ENCODE results near the gene MRPS27.

DNA sequence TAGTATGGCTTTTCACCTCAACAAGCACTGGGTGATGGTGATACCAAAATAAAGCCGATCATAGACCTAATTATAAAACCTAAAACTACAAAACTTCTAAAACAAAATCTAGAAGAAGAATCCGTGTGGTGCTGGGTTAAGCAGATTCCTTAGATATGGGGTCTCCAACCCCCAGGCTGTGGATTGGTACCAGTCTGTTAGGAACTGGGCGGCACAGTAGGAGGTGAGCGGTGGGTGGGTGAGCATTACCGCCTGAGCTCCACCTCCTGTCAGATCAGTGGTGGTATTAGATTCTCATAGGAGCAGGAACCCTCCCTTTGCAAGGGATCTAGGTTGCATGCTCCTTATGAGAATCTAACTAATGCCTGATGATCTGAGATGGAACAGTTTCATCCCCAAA is 33.2 kb downstream of the MRPS27 start:
- no peak for TF ChIP-seq MAFK (IDR thresholded peaks at IDR 0.05; ENCODE audit: low read depth, low read length)
- TF ChIP-seq, protein P1, sequence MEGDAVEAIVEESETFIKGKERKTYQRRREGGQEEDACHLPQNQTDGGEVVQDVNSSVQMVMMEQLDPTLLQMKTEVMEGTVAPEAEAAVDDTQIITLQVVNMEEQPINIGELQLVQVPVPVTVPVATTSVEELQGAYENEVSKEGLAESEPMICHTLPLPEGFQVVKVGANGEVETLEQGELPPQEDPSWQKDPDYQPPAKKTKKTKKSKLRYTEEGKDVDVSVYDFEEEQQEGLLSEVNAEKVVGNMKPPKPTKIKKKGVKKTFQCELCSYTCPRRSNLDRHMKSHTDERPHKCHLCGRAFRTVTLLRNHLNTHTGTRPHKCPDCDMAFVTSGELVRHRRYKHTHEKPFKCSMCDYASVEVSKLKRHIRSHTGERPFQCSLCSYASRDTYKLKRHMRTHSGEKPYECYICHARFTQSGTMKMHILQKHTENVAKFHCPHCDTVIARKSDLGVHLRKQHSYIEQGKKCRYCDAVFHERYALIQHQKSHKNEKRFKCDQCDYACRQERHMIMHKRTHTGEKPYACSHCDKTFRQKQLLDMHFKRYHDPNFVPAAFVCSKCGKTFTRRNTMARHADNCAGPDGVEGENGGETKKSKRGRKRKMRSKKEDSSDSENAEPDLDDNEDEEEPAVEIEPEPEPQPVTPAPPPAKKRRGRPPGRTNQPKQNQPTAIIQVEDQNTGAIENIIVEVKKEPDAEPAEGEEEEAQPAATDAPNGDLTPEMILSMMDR (conservative IDR thresholded peaks at IDR 0.05; ENCODE audit: low read depth, low read length): no peak
- TF ChIP-seq POLR2A (IDR thresholded peaks at IDR 0.05; ENCODE audit: low read depth, low read length): no peak
- TF ChIP-seq MAZ (IDR thresholded peaks at IDR 0.05; ENCODE audit: borderline replicate concordance, low read depth, low read length): no peak
- TF ChIP-seq RFX5 (IDR thresholded peaks at IDR 0.05; ENCODE audit: low read depth, low read length): no peak
- no peak for TF ChIP-seq SMC3 (IDR thresholded peaks at IDR 0.05; ENCODE audit: low read depth, low read length)
- TF ChIP-seq MXI1 (IDR thresholded peaks at IDR 0.05; ENCODE audit: borderline replicate concordance, low read depth, low read length): no peak
- TF ChIP-seq RAD21 (IDR thresholded peaks at IDR 0.05; ENCODE audit: low read length): no peak
- TF ChIP-seq RCOR1 (IDR thresholded peaks at IDR 0.05; ENCODE audit: insufficient replicate concordance, low read length): no peak
